RWPE1 (cell line): ENCODE data around the gene NPHP3.
"Not testable (repeated sequence)": the region's sequence is repeated elsewhere in the genome, so short reads cannot be mapped to it uniquely, and the experiment has no call there.

Experiments used
- CTCF ChIA-PET: fragments of 350-600 bp; sonication (Branson Sonifier 250); formaldehyde crosslinking; extraction: SDS; loops from one replicate; lab custom pipeline; 2021; lab: Yijun Ruan, JAX
- POLR2A ChIA-PET: fragments of 400-600 bp; formaldehyde crosslinking; extraction: SDS; loops from one replicate; lab custom pipeline; 2020; ENCODE audit warnings: antibody characterized with exemption; ENCODE audit not compliant: low non-redundant PET; lab: Yijun Ruan, JAX
- DNase-seq: peaks from one replicate; pipeline ENCODE4 v3.0.0; 2012; ENCODE audit warnings: low spot score
- H3K27ac ChIP-seq: fragments of 450-650 bp; 2 replicates; pipeline ENCODE4 v1.5.1; 2017
- CTCF ChIP-seq: fragments of 450-650 bp; conservative IDR thresholded peaks from 2 replicates; pipeline ENCODE4 v1.5.1; 2017; ENCODE audit warnings: low read depth, mild to moderate bottlenecking

Gene NPHP3

GRCh38 chr3:132722165-132723023, at the start of gene NPHP3:
Gene NPHP3, minus strand, starts transcription at chr3:132722409. Its CDS starts 54 bp downstream, at chr3:132722355.
- peak within 1 kb of the TSS; percentile 95 for H3K27ac ChIP-seq
- CTCF ChIA-PET, result interaction anchor here (0.5 to 0.8 kb wide), 2 partner anchors 13 to 121 kb away, joined by 4 read pairs; no protein-coding TSS in a partner anchor
- DNase-seq, result peak; percentile 97
- no peak for TF ChIP-seq CTCF
- POLR2A ChIA-PET, result no interaction called here

GRCh38 chr3:132758740-132759139, 36.5 kb upstream of the NPHP3 start:
- H3K27ac ChIP-seq, result no peak overlapping the region
- CTCF ChIA-PET, result no interaction called here
- POLR2A ChIA-PET, result no interaction called here
- no peak for TF ChIP-seq CTCF
- DNase-seq, result no peak

GRCh38 chr3:132756108-132756650, 34.0 kb upstream of the NPHP3 start:
- CTCF ChIA-PET, result no interaction called here
- no peak for TF ChIP-seq CTCF
- no peak for DNase-seq
- H3K27ac ChIP-seq, result no peak overlapping the region
- POLR2A ChIA-PET, result no interaction called here

GRCh38 chr3:132753946-132754345, 31.7 kb upstream of the NPHP3 start:
- TF ChIP-seq CTCF, result no peak
- DNase-seq, result no peak
- no peak overlapping the region for H3K27ac ChIP-seq
- ChIA-PET POLR2A (no interaction called here), CTCF (interaction anchor here (0.6 kb wide), 1 partner anchor 700 kb away, joined by 3 read pairs; no protein-coding TSS in a partner anchor)

GRCh38 chr3:132749786-132750185, 27.6 kb upstream of the NPHP3 start:
- POLR2A ChIA-PET, result no interaction called here
- H3K27ac ChIP-seq, result no peak overlapping the region
- no peak for DNase-seq
- CTCF ChIA-PET, result no interaction called here
- no peak for TF ChIP-seq CTCF

- POLR2A ChIA-PET, CTCF ChIA-PET, H3K27ac ChIP-seq, DNase-seq: not testable (repeated sequence)
These were observed 24.5 kb upstream of the NPHP3 start for GRCh38 chr3:132746720-132747119.

- CTCF ChIA-PET, result interaction anchor here (1.1 kb wide), 1 partner anchor 66 kb away, joined by 5 read pairs; no protein-coding TSS in a partner anchor
- TF ChIP-seq CTCF, result no peak
- no peak overlapping the region for H3K27ac ChIP-seq
- DNase-seq, result no peak
- POLR2A ChIA-PET, result no interaction called here
These were observed 16.1 kb upstream of the NPHP3 start for GRCh38 chr3:132738314-132738713.
